Activated naive CD8-positive, alpha-beta T cell treated with anti-CD3 and anti-CD28 coated beads, Interleukin-2, amount 50 U/mL, for 24 hours (primary cell): ENCODE results near the gene KPNA1.

Experiments
- ATAC-seq: fragments of 150-1000 bp; cut with Tn5 transposase; one replicate; pipeline ENCODE4 v1.10.0; 2021
- DNase-seq: peaks from one replicate; pipeline ENCODE4 v3.0.0; 2021
- H3K27ac Mint-ChIP-seq: one replicate; pipeline ENCODE4 v1.8.0; 2021; ENCODE audit warnings: mild to moderate bottlenecking, mixed read lengths
- H3K27me3 Mint-ChIP-seq: one replicate; pipeline ENCODE4 v1.8.0; 2021; ENCODE audit warnings: mixed read lengths
- H3K36me3 Mint-ChIP-seq: one replicate; pipeline ENCODE4 v1.8.0; 2021; ENCODE audit warnings: low read depth, mixed read lengths
- H3K4me1 Mint-ChIP-seq: one replicate; pipeline ENCODE4 v1.8.0; 2021; ENCODE audit warnings: mixed read lengths
- H3K4me3 Mint-ChIP-seq: one replicate; pipeline ENCODE4 v1.8.0; 2021; ENCODE audit warnings: mild to moderate bottlenecking, moderate library complexity, mixed read lengths
- H3K9me3 Mint-ChIP-seq: one replicate; pipeline ENCODE4 v1.8.0; 2021; ENCODE audit warnings: mixed read lengths

Gene KPNA1

GRCh38 chr3:122435950-122436349, 78.8 kb downstream of the KPNA1 start:
- Mint-ChIP-seq H3K27me3 (no peaks in the 10 kb centered on the region), H3K27ac (no peak overlapping the region), H3K4me1 (no peaks in the 10 kb centered on the region), H3K4me3 (no peak overlapping the region), H3K36me3 (peaks cover 73% of the 10 kb centered on the region), H3K9me3 (peaks cover 4% of the 10 kb centered on the region)
- ATAC-seq (no peak), DNase-seq (no peak)

- Mint-ChIP-seq H3K27ac (no peak overlapping the region), H3K36me3 (peaks cover 77% of the 10 kb centered on the region), H3K4me1 (peaks cover 18% of the 10 kb centered on the region), H3K4me3 (no peak overlapping the region), H3K9me3 (peaks cover 4% of the 10 kb centered on the region), H3K27me3 (no peaks in the 10 kb centered on the region)
- DNase-seq: no peak
- ATAC-seq: no peak
Observed at GRCh38 chr3:122430371-122430770, 84.4 kb downstream of the KPNA1 start.

GRCh38 chr3:122427857-122428471, 86.8 kb downstream of the KPNA1 start:
- Mint-ChIP-seq H3K9me3 (peaks cover 4% of the 10 kb centered on the region), H3K4me3 (no peak overlapping the region), H3K36me3 (peaks cover 73% of the 10 kb centered on the region), H3K27me3 (no peaks in the 10 kb centered on the region), H3K4me1 (peaks cover 18% of the 10 kb centered on the region), H3K27ac (peak overlapping the region; percentile 71)
- DNase-seq: no peak
- peak; percentile 80 for ATAC-seq

- no peak overlapping the region for H3K27ac Mint-ChIP-seq
- ATAC-seq (no peak), DNase-seq (no peak)
- no peaks in the 10 kb centered on the region for H3K27me3 Mint-ChIP-seq
- peaks cover 39% of the 10 kb centered on the region for H3K36me3 Mint-ChIP-seq
- H3K4me3 Mint-ChIP-seq: no peak overlapping the region
- peaks cover 14% of the 10 kb centered on the region for H3K4me1 Mint-ChIP-seq
- no peaks in the 10 kb centered on the region for H3K9me3 Mint-ChIP-seq
Observed at GRCh38 chr3:122421836-122422235, 92.9 kb downstream of the KPNA1 start.

- Mint-ChIP-seq H3K27me3 (no peaks in the 10 kb centered on the region), H3K9me3 (no peaks in the 10 kb centered on the region), H3K4me3 (no peak overlapping the region), H3K27ac (no peak overlapping the region), H3K4me1 (peaks cover 21% of the 10 kb centered on the region), H3K36me3 (peaks cover 36% of the 10 kb centered on the region)
- DNase-seq: no peak
- ATAC-seq: no peak
Observed at GRCh38 chr3:122421101-122421500, 93.6 kb downstream of the KPNA1 start.

- Mint-ChIP-seq H3K27ac (peak overlapping the region; percentile 99), H3K4me1 (peaks cover 58% of the 10 kb centered on the region), H3K36me3 (peaks cover 39% of the 10 kb centered on the region), H3K4me3 (peak overlapping the region; percentile 99), H3K27me3 (peaks cover 2% of the 10 kb centered on the region), H3K9me3 (no peaks in the 10 kb centered on the region)
- ATAC-seq (no peak), DNase-seq (no peak)
Observed at GRCh38 chr3:122416966-122417365, 97.8 kb downstream of the KPNA1 start.

- H3K4me3 Mint-ChIP-seq: peak within 1 kb of the TSS; percentile 99
- DNase-seq (peak; percentile 99), ATAC-seq (peak; percentile 89)
- peak within 1 kb of the TSS; percentile 99 for H3K27ac Mint-ChIP-seq
- peaks cover 60% of the 10 kb centered on the region for H3K4me1 Mint-ChIP-seq
- H3K27me3 Mint-ChIP-seq: peaks cover 2% of the 10 kb centered on the region
- H3K9me3 Mint-ChIP-seq: no peaks in the 10 kb centered on the region
- peaks cover 37% of the 10 kb centered on the region for H3K36me3 Mint-ChIP-seq
Observed at GRCh38 chr3:122415762-122416654, 98.7 kb downstream of the KPNA1 start, which contains the start of gene WDR5B. WDR5B (minus strand) TSS chr3:122416062; CDS start chr3:122415528, 534 bp downstream.

- peak; percentile 67 for ATAC-seq
- H3K36me3 Mint-ChIP-seq: peaks cover 42% of the 10 kb centered on the region
- H3K27me3 Mint-ChIP-seq: peaks cover 2% of the 10 kb centered on the region
- peaks cover 64% of the 10 kb centered on the region for H3K4me1 Mint-ChIP-seq
- peak overlapping the region; percentile 99 for H3K27ac Mint-ChIP-seq
- H3K9me3 Mint-ChIP-seq: no peaks in the 10 kb centered on the region
- peak; percentile 42 for DNase-seq
- peak overlapping the region; percentile 99 for H3K4me3 Mint-ChIP-seq
Observed at GRCh38 chr3:122415104-122415744, 99.5 kb downstream of the KPNA1 start.

GRCh38 chr3:122414391-122414790, 100.3 kb downstream of the KPNA1 start:
- Mint-ChIP-seq H3K27me3 (peaks cover 2% of the 10 kb centered on the region), H3K4me3 (peak overlapping the region; percentile 99), H3K27ac (peak overlapping the region; percentile 99), H3K9me3 (no peaks in the 10 kb centered on the region), H3K4me1 (peaks cover 71% of the 10 kb centered on the region), H3K36me3 (peaks cover 48% of the 10 kb centered on the region)
- ATAC-seq (no peak), DNase-seq (no peak)

- H3K36me3 Mint-ChIP-seq: peaks cover 65% of the 10 kb centered on the region
- no peak overlapping the region for H3K4me3 Mint-ChIP-seq
- no peaks in the 10 kb centered on the region for H3K27me3 Mint-ChIP-seq
- ATAC-seq (peak; percentile 78), DNase-seq (no peak)
- peak overlapping the region; percentile 82 for H3K27ac Mint-ChIP-seq
- H3K9me3 Mint-ChIP-seq: no peaks in the 10 kb centered on the region
- H3K4me1 Mint-ChIP-seq: peaks cover 73% of the 10 kb centered on the region
Observed at GRCh38 chr3:122410639-122411038, 104.1 kb downstream of the KPNA1 start.

GRCh38 chr3:122410111-122410510, 104.6 kb downstream of the KPNA1 start:
- peaks cover 61% of the 10 kb centered on the region for H3K36me3 Mint-ChIP-seq
- no peaks in the 10 kb centered on the region for H3K27me3 Mint-ChIP-seq
- H3K4me1 Mint-ChIP-seq: peaks cover 71% of the 10 kb centered on the region
- H3K9me3 Mint-ChIP-seq: no peaks in the 10 kb centered on the region
- no peak for DNase-seq
- H3K4me3 Mint-ChIP-seq: no peak overlapping the region
- no peak for ATAC-seq
- H3K27ac Mint-ChIP-seq: peak overlapping the region; percentile 82

GRCh38 chr3:122409446-122409845, 105.3 kb downstream of the KPNA1 start:
- peaks cover 56% of the 10 kb centered on the region for H3K36me3 Mint-ChIP-seq
- peak overlapping the region; percentile 56 for H3K27ac Mint-ChIP-seq
- no peaks in the 10 kb centered on the region for H3K9me3 Mint-ChIP-seq
- DNase-seq (no peak), ATAC-seq (no peak)
- H3K4me3 Mint-ChIP-seq: no peak overlapping the region
- H3K27me3 Mint-ChIP-seq: no peaks in the 10 kb centered on the region
- peaks cover 65% of the 10 kb centered on the region for H3K4me1 Mint-ChIP-seq

GRCh38 chr3:122407946-122408345, 106.8 kb downstream of the KPNA1 start:
- H3K4me3 Mint-ChIP-seq: no peak overlapping the region
- H3K27ac Mint-ChIP-seq: no peak overlapping the region
- H3K36me3 Mint-ChIP-seq: peaks cover 57% of the 10 kb centered on the region
- H3K4me1 Mint-ChIP-seq: peaks cover 50% of the 10 kb centered on the region
- H3K27me3 Mint-ChIP-seq: no peaks in the 10 kb centered on the region
- H3K9me3 Mint-ChIP-seq: no peaks in the 10 kb centered on the region
- DNase-seq (no peak), ATAC-seq (no peak)

- DNase-seq (peak; percentile 13), ATAC-seq (peak; percentile 70)
- H3K27me3 Mint-ChIP-seq: no peaks in the 10 kb centered on the region
- H3K36me3 Mint-ChIP-seq: peaks cover 50% of the 10 kb centered on the region
- H3K4me3 Mint-ChIP-seq: no peak overlapping the region
- peak overlapping the region; percentile 83 for H3K27ac Mint-ChIP-seq
- H3K9me3 Mint-ChIP-seq: no peaks in the 10 kb centered on the region
- peaks cover 39% of the 10 kb centered on the region for H3K4me1 Mint-ChIP-seq
Observed at GRCh38 chr3:122406198-122406597, 108.5 kb downstream of the KPNA1 start.
